ENCODE measurements around the gene ZNF423. TPM values are rescaled to one million over a fixed set of nuclear protein-coding genes. Genes with fewer than 3 reads are reported as not detected.

Gene ZNF423
- total RNA-seq, 2 experiments from 2014 or later: not detected

GRCh38 chr16:49746545-49746944 is 109.4 kb downstream of the ZNF423 start:
- CTCF ChIA-PET: no interaction called here
- Mint-ChIP-seq H3K9me3 (no peaks in the 10 kb centered on the region), H3K27me3 (peaks cover 15% of the 10 kb centered on the region), H3K4me3 (no peak overlapping the region), H3K4me1 (ENCODE audit: low read depth) (no peaks in the 10 kb centered on the region), H3K27ac (no peak overlapping the region), H3K36me3 (no peaks in the 10 kb centered on the region)
- intact Hi-C loops (cut with micrococcal nuclease): no loop called here
- DNase-seq: no peak
- POLR2A ChIA-PET: no interaction called here

GRCh38 chr16:49745311-49745747 is 110.6 kb downstream of the ZNF423 start:
- Mint-ChIP-seq H3K4me3 (no peak overlapping the region), H3K36me3 (no peaks in the 10 kb centered on the region), H3K27ac (no peak overlapping the region), H3K9me3 (no peaks in the 10 kb centered on the region), H3K4me1 (ENCODE audit: low read depth) (no peaks in the 10 kb centered on the region), H3K27me3 (peaks cover 11% of the 10 kb centered on the region)
- ChIA-PET POLR2A (interaction anchor here (0.7 kb wide), 1 partner anchor 59 kb away, joined by 3 read pairs; no protein-coding TSS in a partner anchor), CTCF (no interaction called here)
- no peak for DNase-seq
- intact Hi-C loops (cut with micrococcal nuclease): no loop called here

GRCh38 chr16:49744244-49745220 is 111.4 kb downstream of the ZNF423 start:
- Mint-ChIP-seq H3K4me1 (ENCODE audit: low read depth) (no peaks in the 10 kb centered on the region), H3K36me3 (no peaks in the 10 kb centered on the region), H3K9me3 (no peaks in the 10 kb centered on the region), H3K4me3 (no peak overlapping the region), H3K27ac (no peak overlapping the region), H3K27me3 (peaks cover 10% of the 10 kb centered on the region)
- POLR2A ChIA-PET: no interaction called here
- DNase-seq: no peak
- intact Hi-C loops (cut with micrococcal nuclease): no loop called here
- CTCF ChIA-PET: no interaction called here

GRCh38 chr16:49743658-49744057 is 112.3 kb downstream of the ZNF423 start:
- no peak for DNase-seq
- Mint-ChIP-seq H3K27me3 (peaks cover 8% of the 10 kb centered on the region), H3K9me3 (no peaks in the 10 kb centered on the region), H3K4me1 (ENCODE audit: low read depth) (no peaks in the 10 kb centered on the region), H3K27ac (no peak overlapping the region), H3K4me3 (no peak overlapping the region), H3K36me3 (no peaks in the 10 kb centered on the region)
- intact Hi-C loops (cut with micrococcal nuclease): no loop called here
- ChIA-PET POLR2A (no interaction called here), CTCF (no interaction called here)

GRCh38 chr16:49743203-49743464 is 112.8 kb downstream of the ZNF423 start:
- Mint-ChIP-seq H3K4me1 (ENCODE audit: low read depth) (no peaks in the 10 kb centered on the region), H3K27me3 (peaks cover 3% of the 10 kb centered on the region), H3K4me3 (no peak overlapping the region), H3K36me3 (no peaks in the 10 kb centered on the region), H3K9me3 (no peaks in the 10 kb centered on the region), H3K27ac (no peak overlapping the region)
- intact Hi-C loops (cut with micrococcal nuclease): no loop called here
- ChIA-PET CTCF (no interaction called here), POLR2A (no interaction called here)
- DNase-seq: no peak

- no peaks in the 10 kb centered on the region for H3K9me3 Mint-ChIP-seq
- DNase-seq: no peak
- H3K27ac Mint-ChIP-seq: no peak overlapping the region
- H3K4me1 Mint-ChIP-seq (ENCODE audit: low read depth): no peaks in the 10 kb centered on the region
- ChIA-PET POLR2A (no interaction called here), CTCF (no interaction called here)
- H3K36me3 Mint-ChIP-seq: no peaks in the 10 kb centered on the region
- H3K27me3 Mint-ChIP-seq: peaks cover 3% of the 10 kb centered on the region
- H3K4me3 Mint-ChIP-seq: no peak overlapping the region
- intact Hi-C loops (cut with micrococcal nuclease): no loop called here
Measured at GRCh38 chr16:49742428-49743202, 113.3 kb downstream of the ZNF423 start.

- H3K36me3 Mint-ChIP-seq: no peaks in the 10 kb centered on the region
- CTCF ChIA-PET: no interaction called here
- H3K9me3 Mint-ChIP-seq: no peaks in the 10 kb centered on the region
- H3K27me3 Mint-ChIP-seq: peaks cover 1% of the 10 kb centered on the region
- H3K4me1 Mint-ChIP-seq (ENCODE audit: low read depth): no peaks in the 10 kb centered on the region
- intact Hi-C loops (cut with micrococcal nuclease): no loop called here
- POLR2A ChIA-PET: no interaction called here
- no peak overlapping the region for H3K27ac Mint-ChIP-seq
- no peak for DNase-seq
- H3K4me3 Mint-ChIP-seq: no peak overlapping the region
Measured at GRCh38 chr16:49740256-49740655, 115.7 kb downstream of the ZNF423 start.

- DNase-seq: no peak
- ChIA-PET CTCF (no interaction called here), POLR2A (no interaction called here)
- no peak overlapping the region for H3K27ac Mint-ChIP-seq
- H3K27me3 Mint-ChIP-seq: peaks cover 1% of the 10 kb centered on the region
- intact Hi-C loops (cut with micrococcal nuclease): no loop called here
- no peaks in the 10 kb centered on the region for H3K9me3 Mint-ChIP-seq
- no peak overlapping the region for H3K4me3 Mint-ChIP-seq
- no peaks in the 10 kb centered on the region for H3K36me3 Mint-ChIP-seq
- no peaks in the 10 kb centered on the region for H3K4me1 Mint-ChIP-seq (ENCODE audit: low read depth)
Measured at GRCh38 chr16:49739381-49739780, 116.5 kb downstream of the ZNF423 start.

- H3K9me3 Mint-ChIP-seq: no peaks in the 10 kb centered on the region
- no peak overlapping the region for H3K27ac Mint-ChIP-seq
- ChIA-PET CTCF (no interaction called here), POLR2A (no interaction called here)
- peaks cover 1% of the 10 kb centered on the region for H3K27me3 Mint-ChIP-seq
- H3K4me3 Mint-ChIP-seq: no peak overlapping the region
- H3K36me3 Mint-ChIP-seq: no peaks in the 10 kb centered on the region
- intact Hi-C loops (cut with micrococcal nuclease): no loop called here
- H3K4me1 Mint-ChIP-seq (ENCODE audit: low read depth): no peaks in the 10 kb centered on the region
- no peak for DNase-seq
Measured at GRCh38 chr16:49738832-49739231, 117.1 kb downstream of the ZNF423 start.

GRCh38 chr16:49738001-49738400 is 117.9 kb downstream of the ZNF423 start:
- POLR2A ChIA-PET: no interaction called here
- H3K36me3 Mint-ChIP-seq: no peaks in the 10 kb centered on the region
- H3K27ac Mint-ChIP-seq: no peak overlapping the region
- no peak for DNase-seq
- intact Hi-C loops (cut with micrococcal nuclease): no loop called here
- H3K4me3 Mint-ChIP-seq: no peak overlapping the region
- CTCF ChIA-PET: no interaction called here
- H3K27me3 Mint-ChIP-seq: peaks cover 1% of the 10 kb centered on the region
- H3K4me1 Mint-ChIP-seq (ENCODE audit: low read depth): no peaks in the 10 kb centered on the region
- no peaks in the 10 kb centered on the region for H3K9me3 Mint-ChIP-seq

GRCh38 chr16:49737541-49737940 is 118.4 kb downstream of the ZNF423 start:
- DNase-seq: no peak
- no peak overlapping the region for H3K27ac Mint-ChIP-seq
- H3K36me3 Mint-ChIP-seq: no peaks in the 10 kb centered on the region
- no peaks in the 10 kb centered on the region for H3K4me1 Mint-ChIP-seq (ENCODE audit: low read depth)
- no peak overlapping the region for H3K4me3 Mint-ChIP-seq
- intact Hi-C loops (cut with micrococcal nuclease): no loop called here
- CTCF ChIA-PET: no interaction called here
- peaks cover 1% of the 10 kb centered on the region for H3K27me3 Mint-ChIP-seq
- POLR2A ChIA-PET: no interaction called here
- no peaks in the 10 kb centered on the region for H3K9me3 Mint-ChIP-seq

- intact Hi-C loops (cut with micrococcal nuclease): no loop called here
- CTCF ChIA-PET: no interaction called here
- Mint-ChIP-seq H3K27ac (no peak overlapping the region), H3K9me3 (peaks cover 10% of the 10 kb centered on the region), H3K36me3 (no peaks in the 10 kb centered on the region), H3K4me3 (no peak overlapping the region), H3K27me3 (peaks cover 1% of the 10 kb centered on the region), H3K4me1 (ENCODE audit: low read depth) (no peaks in the 10 kb centered on the region)
- POLR2A ChIA-PET: no interaction called here
- DNase-seq: no peak
Measured at GRCh38 chr16:49734331-49734730, 121.6 kb downstream of the ZNF423 start.

Measured in activated CD4-positive, alpha-beta memory T cell treated with anti-CD3 and anti-CD28 coated beads for 36 hours (primary cell).